Measurements from ENCODE around the gene TUBGCP6. TPM values are rescaled to one million over a fixed set of nuclear protein-coding genes. Genes with fewer than 3 reads are reported as not detected.

The TUBGCP6 gene
- total and polyA plus RNA-seq, 2 experiments from 2014 or later: 18.6 to 47.1 TPM

- no peaks in the 10 kb centered on the region for H3K9me3 Mint-ChIP-seq
Observed at GRCh38 chr22:50179937-50180726, 64.7 kb downstream of the TUBGCP6 start.

More at GRCh38 chr22:50179937-50180726, 64.7 kb downstream of the TUBGCP6 start:
- Histone ChIP-seq H3K4me1 (ENCODE audit: insufficient read depth) (peaks cover 9% of the 10 kb centered on the region), H3K79me2 (replicated peaks; ENCODE audit: insufficient read depth) (no peaks in the 10 kb centered on the region), H4K20me1 (replicated peaks; ENCODE audit: insufficient read depth) (no peaks in the 10 kb centered on the region), H3K27me3 (ENCODE audit: insufficient read depth) (0 out of 2 replicates have a peak, but pooled peaks cover 10% of the 10 kb centered on the region), H3K36me3 (ENCODE audit: insufficient read depth) (no peaks in the 10 kb centered on the region), H3K27ac (ENCODE audit: low read depth) (no peak overlapping the region), H2AFZ (no peak overlapping the region), H3K4me2 (no peak overlapping the region), H3F3A (replicated peaks; ENCODE audit: low read depth) (no peaks in the 10 kb centered on the region), H3K9me2 (ENCODE audit: insufficient read depth) (no peaks in the 10 kb centered on the region), H3K4me3 (no peak overlapping the region)
- Mint-ChIP-seq H3K27me3 (ENCODE audit: insufficient read depth, low read depth, poor library complexity) (peaks cover 17% of the 10 kb centered on the region), H3K4me3 (no peak overlapping the region; the same call in 2 of the 3 replicates), H3K27ac (no peak overlapping the region), H3K36me3 (ENCODE audit: low read depth) (peaks cover 4% of the 10 kb centered on the region; the same call in 1 of the 3 replicates), H3K4me1 (peaks cover 9% of the 10 kb centered on the region)
- no peak for DNase-seq (ENCODE audit: low spot score)
- TF ChIP-seq ZNF114 (CRISPR knock-in tag; IDR thresholded peaks at IDR 0.05) (no peak), ZNF331 (CRISPR knock-in tag; IDR thresholded peaks at IDR 0.05; ENCODE audit: low read depth) (no peak), NANOG (IDR thresholded peaks at IDR 0.05; ENCODE audit: borderline replicate concordance) (no peak), ZNF462 (CRISPR knock-in tag; IDR thresholded peaks at IDR 0.05) (no peak), JUNB (IDR thresholded peaks at IDR 0.05; ENCODE audit: unreplicated experiment) (no peak), CTCF (conservative IDR thresholded peaks at IDR 0.05; ENCODE audit: low read depth in 2 of 2) (no peak), EZH2 (IDR thresholded peaks at IDR 0.05; ENCODE audit: low read depth, unreplicated experiment) (no peak), EZH2phosphoT487 (IDR thresholded peaks at IDR 0.05; ENCODE audit: unreplicated experiment) (no peak), STAT1 (IDR thresholded peaks at IDR 0.05; ENCODE audit: unreplicated experiment) (no peak), CREB1 (CRISPR knock-in tag; IDR thresholded peaks at IDR 0.05; ENCODE audit: low read depth) (no peak), REST (IDR thresholded peaks at IDR 0.05; ENCODE audit: unreplicated experiment) (no peak), POLR2AphosphoS5 (IDR thresholded peaks at IDR 0.05; ENCODE audit: low read depth) (no peak), ETS1 (IDR thresholded peaks at IDR 0.05) (no peak)
- no peak for ATAC-seq
